Keratinocyte (primary cell): ENCODE measurements around the gene PLK5. TPM values are rescaled to one million over a fixed set of nuclear protein-coding genes. Genes with fewer than 3 reads are reported as not detected.

Experiments used
- DNase-seq: peaks from one replicate; pipeline ENCODE4 v3.0.0-alpha.2; 2011; ENCODE audit warnings: low read depth, missing footprints, low spot score
- FAIRE-seq: peaks from 2 replicates; lab custom pipeline; 2011; peaks lifted over from hg19 to GRCh38; lab: Jason Lieb, UNC
- H2AFZ ChIP-seq: 2 replicates; pipeline ENCODE4 v1.6.0; 2012; ENCODE audit warnings: low read length, control low read depth, inconsistent platforms; ENCODE audit not compliant: control insufficient read depth
- H3K27ac ChIP-seq: 2 replicates; pipeline ENCODE4 v1.5.1; 2011; ENCODE audit warnings: low read length; ENCODE audit not compliant: control insufficient read depth, insufficient read depth
- H3K27me3 ChIP-seq: 3 replicates; pipeline ENCODE4 v1.6.0; 2011; ENCODE audit warnings: low read length; ENCODE audit not compliant: control insufficient read depth, insufficient read depth; ENCODE audit errors: extremely low read depth
- H3K36me3 ChIP-seq, 2 experiments: 2 replicates in 1 of 2; 3 replicates in 1 of 2; pipeline ENCODE4 v1.5.1; 2011; ENCODE audit warnings: low read length in 2 of 2, mild to moderate bottlenecking in 1 of 2; ENCODE audit not compliant: control insufficient read depth in 2 of 2, insufficient read depth in 2 of 2; ENCODE audit errors: extremely low read depth in 1 of 2
- H3K4me1 ChIP-seq: 3 replicates; pipeline ENCODE4 v1.5.1; 2011; ENCODE audit warnings: low read length; ENCODE audit not compliant: control insufficient read depth, insufficient read depth; ENCODE audit errors: extremely low read depth
- H3K4me2 ChIP-seq: 3 replicates; pipeline ENCODE4 v1.6.0; 2011; ENCODE audit warnings: low read depth, low read length; ENCODE audit not compliant: control insufficient read depth, insufficient read depth; ENCODE audit errors: extremely low read depth
- H3K4me3 ChIP-seq, 3 experiments: fragments of 200-600 bp in 1 of 3; sonication (generic) in 1 of 3; 2 replicates in 2 of 3; 3 replicates in 1 of 3; pipeline ENCODE4 v1.5.1; 2011 to 2016; ENCODE audit warnings: low read length in 3 of 3, mild to moderate bottlenecking in 3 of 3, control low read depth in 2 of 3, inconsistent platforms in 1 of 3, low read depth in 1 of 3, mixed read lengths in 1 of 3, mixed run types in 1 of 3, moderate library complexity in 1 of 3; ENCODE audit not compliant: control insufficient read depth in 2 of 3, insufficient read depth in 2 of 3; ENCODE audit errors: extremely low read depth in 1 of 3
- H3K79me2 ChIP-seq: 2 replicates; pipeline ENCODE4 v1.6.0; 2012; ENCODE audit warnings: low read length; ENCODE audit not compliant: control insufficient read depth, insufficient read depth
- H3K9ac ChIP-seq: 3 replicates; pipeline ENCODE4 v1.6.0; 2011; ENCODE audit warnings: low read length; ENCODE audit not compliant: control insufficient read depth, insufficient read depth; ENCODE audit errors: extremely low read depth
- H3K9me1 ChIP-seq: 3 replicates; pipeline ENCODE4 v1.6.0; 2011; ENCODE audit warnings: low read length; ENCODE audit not compliant: control insufficient read depth, insufficient read depth; ENCODE audit errors: extremely low read depth
- H3K9me3 ChIP-seq: 2 replicates; pipeline ENCODE4 v1.5.1; 2012; ENCODE audit warnings: low read depth, low read length; ENCODE audit not compliant: control insufficient read depth
- H4K20me1 ChIP-seq: 3 replicates; pipeline ENCODE4 v1.6.0; 2011; ENCODE audit warnings: low read length; ENCODE audit not compliant: control insufficient read depth, insufficient read depth; ENCODE audit errors: extremely low read depth
- CTCF ChIP-seq, 3 experiments: IDR thresholded peaks in 1 of 3; conservative IDR thresholded peaks in 1 of 3; optimal IDR thresholded peaks in 1 of 3; 2 replicates in 2 of 3; 3 replicates in 1 of 3; pipeline versions ENCODE3 to v1.5.1; 2011; ENCODE audit warnings: low read length in 3 of 3, mild to moderate bottlenecking in 3 of 3, moderate library complexity in 2 of 3, control low read depth in 1 of 3, inconsistent platforms in 1 of 3; ENCODE audit not compliant: insufficient read depth in 2 of 3; ENCODE audit errors: extremely low read depth in 1 of 3
- EZH2 ChIP-seq: IDR thresholded peaks from one replicate; pipeline ENCODE4 v1.6.1; 2012; ENCODE audit warnings: inconsistent platforms, mild to moderate bottlenecking, low read length, moderate library complexity
- dilution Hi-C: fragments of 300-500 bp; cut with MboI; formaldehyde crosslinking; loops from one replicate; pipeline ENCODE4 v1.7.0; 2020; ENCODE audit warnings: low sequenced_read_pairs; ENCODE audit not compliant: extremely low pct_ligation_motif_present
- polyA minus RNA-seq, 3 experiments: library from RNA; depleted of rRNA, polyadenylated mRNA; stranded (reverse); fragments of >200 nt; gene quantifications; 1 replicate in 1 of 3; 2 replicates in 1 of 3; 3 replicates in 1 of 3; pipeline ENCODE4 v1.2.3, GENCODE V29; 2011
- polyA plus RNA-seq, 5 experiments: library from polyadenylated mRNA; depleted of rRNA in 3 of 5; stranded (reverse) in 3 of 5; stranded (forward) in 1 of 5; unstranded in 1 of 5; fragments of >200 nt; gene quantifications; 1 replicate in 1 of 5; 2 replicates in 3 of 5; 3 replicates in 1 of 5; pipeline versions ENCODE4 v1.2.1 to v1.2.3, GENCODE V29; 2011 to 2012; ENCODE audit warnings: missing spikeins in 2 of 5, low read depth in 1 of 5, low replicate concordance in 1 of 5

The PLK5 gene
- 0.05 to 0.26 TPM (median 0.06 TPM) in 3 replicates for polyA plus RNA-seq
- not detected for polyA plus RNA-seq (2011; ENCODE audit: low read depth)
- polyA plus RNA-seq (2011; cell fraction: cytosol; rRNA removed): 0.08 TPM in 1 of 2 replicates, not detected in the other
- 1.1 and 1.5 TPM in 2 replicates for polyA plus RNA-seq (2011; cell fraction: nucleus; rRNA removed)
- polyA plus RNA-seq (2012; ENCODE audit: low replicate concordance): 0.45 TPM in 1 of 2 replicates, not detected in the other
- polyA minus RNA-seq: 0.07 TPM in 1 of 3 replicates, not detected in the others
- not detected for polyA minus RNA-seq (2011; cell fraction: cytosol; rRNA and poly(A)+ RNA removed)
- 0.42 TPM in 1 of 2 replicates, not detected in the other for polyA minus RNA-seq (2011; cell fraction: nucleus; rRNA and poly(A)+ RNA removed)

GRCh38 chr19:1523412-1524286, at the start of gene PLK5:
PLK5 (plus strand) TSS chr19:1524077; CDS start chr19:1526997, 2,920 bp downstream.
- H3K9ac ChIP-seq: no peak within 1 kb of the TSS
- no peaks in the 10 kb centered on the region for H3K4me1 ChIP-seq
- H3K9me3 ChIP-seq: no peaks in the 10 kb centered on the region
- FAIRE-seq (no peak), DNase-seq (no peak)
- peaks cover 37% of the 10 kb centered on the region for H3K27me3 ChIP-seq
- H3K4me2 ChIP-seq: no peak within 1 kb of the TSS
- TF ChIP-seq CTCF (optimal IDR thresholded peaks at IDR 0.05 in 1 of 3, IDR thresholded peaks at IDR 0.05 in 1 of 3, conservative IDR thresholded peaks at IDR 0.05 in 1 of 3; ENCODE audit: extremely low read depth in 1 of 3, insufficient read depth in 2 of 3, low read length in 3 of 3): no peak
- TF ChIP-seq EZH2: peak; percentile 45
- no peaks in the 10 kb centered on the region for H3K79me2 ChIP-seq
- dilution Hi-C loops: no loop called here
- no peaks in the 10 kb centered on the region for H3K36me3 ChIP-seq
- H3K27ac ChIP-seq: no peak within 1 kb of the TSS
- H2AFZ ChIP-seq: no peak within 1 kb of the TSS
- no peak within 1 kb of the TSS for H3K4me3 ChIP-seq
- H4K20me1 ChIP-seq: peaks cover 2% of the 10 kb centered on the region
- H3K9me1 ChIP-seq: no peaks in the 10 kb centered on the region

- no peak overlapping the region for H2AFZ ChIP-seq
- H3K36me3 ChIP-seq: peaks cover 5 to 15% of the 10 kb centered on the region in 2 experiments
- no peak overlapping the region for H3K9ac ChIP-seq
- dilution Hi-C loops: no loop called here
- TF ChIP-seq EZH2: no peak
- TF ChIP-seq CTCF (optimal IDR thresholded peaks at IDR 0.05 in 1 of 3, IDR thresholded peaks at IDR 0.05 in 1 of 3, conservative IDR thresholded peaks at IDR 0.05 in 1 of 3; ENCODE audit: extremely low read depth in 1 of 3, insufficient read depth in 2 of 3, low read length in 3 of 3): no peak
- H3K4me1 ChIP-seq: peaks cover 22% of the 10 kb centered on the region
- H3K4me2 ChIP-seq: no peak overlapping the region
- peaks cover 9% of the 10 kb centered on the region for H4K20me1 ChIP-seq
- DNase-seq (no peak), FAIRE-seq (no peak)
- no peak overlapping the region for H3K4me3 ChIP-seq
- H3K9me1 ChIP-seq: peaks cover 8% of the 10 kb centered on the region
- peaks cover 26% of the 10 kb centered on the region for H3K79me2 ChIP-seq
- peaks cover 16% of the 10 kb centered on the region for H3K27me3 ChIP-seq
- H3K9me3 ChIP-seq: no peaks in the 10 kb centered on the region
- no peak overlapping the region for H3K27ac ChIP-seq
Observed at GRCh38 chr19:1474765-1475351, 49.0 kb upstream of the PLK5 start.
